K562 (cell line): Measurements from ENCODE around the gene ABCA1. TPM values are rescaled to one million over a fixed set of nuclear protein-coding genes. Genes with fewer than 3 reads are reported as not detected.

Source experiments
- ATAC-seq: fragments of 200-7000 bp; cut with Tn5 transposase; 3 replicates; pipeline ENCODE4 v1.9.1; 2020; ENCODE audit warnings: moderate library complexity
- BruUV-seq: library from RNA; stranded (reverse); fragments of 400-500 nt; replicated peaks from 2 replicates; lab custom pipeline; 2021; lab: Mats Ljungman, UMichigan
- CTCF ChIA-PET: fragments of 300-600 bp; formaldehyde crosslinking; extraction: SDS; loops from one replicate; lab custom pipeline; 2021; ENCODE audit warnings: low intra/inter-chr PET ratio; lab: Yijun Ruan, JAX
- POLR2A ChIA-PET: fragments of 300-600, 350-650 bp; sonication (Branson Sonifier 250); formaldehyde crosslinking; extraction: SDS; loops from one replicate; lab custom pipeline; 2021; ENCODE audit warnings: antibody characterized with exemption, inconsistent platforms; lab: Yijun Ruan, JAX
- DNase-seq, 4 experiments: peaks; one replicate each; pipeline versions ENCODE4 v3.0.0 to v3.0.0-alpha.2; 2011 to 2018; ENCODE audit warnings: low spot score in 3 of 4, mixed read lengths in 3 of 4; ENCODE audit errors: extremely low read depth in 1 of 4
- FAIRE-seq: peaks from 2 replicates; lab custom pipeline; 2011; peaks lifted over from hg19 to GRCh38; lab: Jason Lieb, UNC
- H2AFZ ChIP-seq: 2 replicates; pipeline ENCODE4 v1.6.0; 2011; ENCODE audit warnings: low read depth, low read length, control low read depth, inconsistent platforms
- H3K27ac ChIP-seq: fragments of 200-600 bp; 3 replicates; pipeline ENCODE4 v1.8.0; 2011; ENCODE audit warnings: low read depth, mild to moderate bottlenecking, control low read depth, inconsistent platforms, low read length, moderate library complexity, mixed read lengths; ENCODE audit errors: extremely low read depth
- H3K27me3 ChIP-seq, 2 experiments: fragments of 300-600 bp in 1 of 2; 2 replicates in 1 of 2; 3 replicates in 1 of 2; pipeline versions ENCODE4 v1.6.0 to v1.8.0; 2011; ENCODE audit warnings: inconsistent platforms in 2 of 2, low read length in 2 of 2, mild to moderate bottlenecking in 1 of 2, mixed read lengths in 1 of 2, moderate library complexity in 1 of 2; ENCODE audit not compliant: control insufficient read depth in 2 of 2, insufficient read depth in 2 of 2
- H3K36me3 ChIP-seq: fragments of 300-600 bp; 3 replicates; pipeline ENCODE4 v1.8.0; 2011; ENCODE audit warnings: mild to moderate bottlenecking, low read length, inconsistent platforms; ENCODE audit not compliant: control insufficient read depth, insufficient read depth
- H3K4me1 ChIP-seq, 2 experiments: fragments of 200-600 bp in 1 of 2; replicated peaks in 1 of 2; 2 replicates in 1 of 2; 3 replicates in 1 of 2; pipeline versions ENCODE4 v1.5.1 to v1.8.0; 2011; ENCODE audit warnings: inconsistent platforms in 2 of 2, low read length in 2 of 2, mild to moderate bottlenecking in 1 of 2, mixed read lengths in 1 of 2, moderate library complexity in 1 of 2; ENCODE audit not compliant: control insufficient read depth in 2 of 2, insufficient read depth in 2 of 2
- H3K4me2 ChIP-seq: 2 replicates; pipeline ENCODE4 v1.6.1; 2011; ENCODE audit warnings: low read length, control low read depth, inconsistent platforms, mixed read lengths; ENCODE audit not compliant: insufficient read depth
- H3K4me3 ChIP-seq: fragments of 200-600 bp; sonication (generic), shearing (Covaris generic); 2 replicates; pipeline ENCODE4 v1.5.1; 2016; ENCODE audit warnings: control low read depth, inconsistent platforms
- H3K79me2 ChIP-seq: fragments of 200-600 bp; 3 replicates; pipeline ENCODE4 v1.8.0; 2011; ENCODE audit warnings: low read length, inconsistent platforms; ENCODE audit not compliant: control insufficient read depth, insufficient read depth
- H3K9ac ChIP-seq, 2 experiments: 2 replicates each; pipeline versions ENCODE4 v1.6.0 to v1.6.1; 2011; ENCODE audit warnings: low read depth in 2 of 2, low read length in 2 of 2, control low read depth in 1 of 2, inconsistent platforms in 1 of 2, mild to moderate bottlenecking in 1 of 2, mixed read lengths in 1 of 2; ENCODE audit not compliant: insufficient read depth in 1 of 2
- H3K9me1 ChIP-seq: one replicate; pipeline ENCODE4 v1.6.0; 2011; ENCODE audit warnings: inconsistent platforms, mild to moderate bottlenecking, low read length, moderate library complexity; ENCODE audit not compliant: control insufficient read depth, insufficient read depth
- H3K9me3 ChIP-seq: replicated peaks from 2 replicates; pipeline ENCODE4 v1.5.1; 2011; ENCODE audit warnings: low read depth, low read length, inconsistent platforms; ENCODE audit not compliant: control insufficient read depth, insufficient read depth
- H4K20me1 ChIP-seq: replicated peaks from 2 replicates; pipeline ENCODE4 v1.6.1; 2011; ENCODE audit warnings: low read length, inconsistent platforms, mixed read lengths; ENCODE audit not compliant: control insufficient read depth, insufficient read depth
- IFI16 ChIP-seq: fragments of 250-450 bp; sonication (Bioruptor Pico); IDR thresholded peaks from 2 replicates; pipeline ENCODE4 v2.1.2; 2022; ENCODE audit warnings: mild to moderate bottlenecking, inconsistent platforms
- KAT7 ChIP-seq: sonication (generic); formaldehyde crosslinking; IDR thresholded peaks from 2 replicates; pipeline ENCODE4 v1.8.0; 2022; ENCODE audit warnings: missing genetic modification reagents, mild to moderate bottlenecking, borderline replicate concordance
- KAT8 ChIP-seq: fragments of 450-650 bp; IDR thresholded peaks from 2 replicates; pipeline ENCODE4 v1.6.1; 2016; ENCODE audit warnings: low read depth, mild to moderate bottlenecking
- MEF2D ChIP-seq: conservative IDR thresholded peaks from 2 replicates; pipeline ENCODE4 v1.6.1; 2016; ENCODE audit warnings: low read depth, missing genetic modification characterization, missing compliant biosample characterization
- MTA3 ChIP-seq: fragments of 450-650 bp; formaldehyde crosslinking; IDR thresholded peaks from 2 replicates; pipeline ENCODE4 v1.6.1; 2017; ENCODE audit warnings: mild to moderate bottlenecking, borderline replicate concordance
- RAD51 ChIP-seq: fragments of 450-650 bp; IDR thresholded peaks from 2 replicates; pipeline ENCODE4 v1.7.1; 2016; ENCODE audit warnings: low read depth, mild to moderate bottlenecking, borderline replicate concordance
- WGBS: fragments of 100-300 bp; shearing (Covaris generic); methylation state at CpG from one replicate; pipeline ENCODE4 v1.1.6; 2016; ENCODE audit warnings: low coverage, mixed read lengths; ENCODE audit not compliant: insufficient coverage; ENCODE audit errors: missing lambda C conversion rate; 5-methylcytosine and 5-hydroxymethylcytosine counted together
- in situ Hi-C: fragments of 300-500 bp; cut with MboI; formaldehyde crosslinking; loops from 4 replicates; pipeline ENCODE4 v1.15.0; 2018; ENCODE audit warnings: inconsistent platforms, mixed read lengths
- intact Hi-C: fragments of 100-400 bp; cut with micrococcal nuclease; formaldehyde crosslinking; loops from 2 replicates; pipeline ENCODE4 v1.14.2; 2022
- polyA plus RNA-seq, 8 experiments: library from polyadenylated mRNA; depleted of rRNA in 4 of 8; stranded (reverse) in 5 of 8; unstranded in 3 of 8; fragments of >200 nt; fragmentation: Nextera tagmentation in 2 of 8; fragmentation: Illumina TruSeq in 1 of 8; extraction: Ambion mirVana in 2 of 8; extraction: Trizol in 1 of 8; gene quantifications; 2 replicates each; pipeline versions ENCODE4 v1.2.1 to v1.2.3, GENCODE V29; 2011 to 2014; ENCODE audit warnings: inconsistent platforms in 1 of 8, missing spikeins in 1 of 8
- total RNA-seq, 7 experiments: library from RNA; depleted of rRNA in 6 of 7; stranded (reverse); fragments of >200 nt in 6 of 7; fragmentation: Illumina TruSeq in 2 of 7; extraction: Trizol in 2 of 7; gene quantifications; 2 replicates each; pipeline versions ENCODE4 v1.2.1 to v1.2.3, GENCODE V29; 2011 to 2021; ENCODE audit warnings: low replicate concordance in 1 of 7
- TF ChIP-seq, protein P1 (sequence below): sonication (generic); formaldehyde crosslinking; IDR thresholded peaks from 2 replicates; pipeline ENCODE4 v1.8.0; 2022; ENCODE audit warnings: mild to moderate bottlenecking, missing genetic modification reagents
- TF ChIP-seq, protein P2 (sequence below): fragments of 450-650 bp; IDR thresholded peaks from 2 replicates; pipeline ENCODE4 v1.6.1; 2018; ENCODE audit warnings: mild to moderate bottlenecking, low read depth; ENCODE audit not compliant: partially characterized antibody

ABCA1 gene
- total and polyA plus RNA-seq, 9 of the 15 experiments (the other 6 are each of a cell fraction or from before 2014, with no cell fraction given) = under 0.01 to 0.18 (median 0.02) TPM; not detected in 5

DNA sequence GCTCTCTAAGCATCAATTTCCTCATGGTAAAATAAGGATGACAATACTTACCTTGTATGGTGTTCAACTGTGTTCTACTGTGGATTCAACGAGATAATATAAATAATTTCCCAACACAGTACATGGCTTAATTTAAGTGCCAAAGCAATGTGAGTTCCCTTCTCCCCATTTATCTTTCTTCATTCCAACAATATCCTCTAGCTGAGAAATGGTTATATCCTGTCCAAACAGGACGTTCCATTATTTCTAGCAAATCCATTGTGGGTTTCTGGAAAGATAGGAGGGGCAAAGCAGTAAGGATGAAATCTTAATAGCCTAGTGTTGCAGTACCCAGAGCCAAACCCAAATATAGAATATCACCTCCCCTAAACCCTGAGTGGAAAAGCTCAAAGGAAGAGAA, 22.0 kb downstream of the ABCA1 start:
- Histone ChIP-seq H3K4me3 (no peak overlapping the region), H3K9ac (no peak overlapping the region), H3K36me3 (no peaks in the 10 kb centered on the region), H3K27me3 (peaks cover 0 to 6% of the 10 kb centered on the region in 2 experiments; a peak in 2 of 5 replicates), H3K4me1 (no peaks in the 10 kb centered on the region), H3K27ac (no peak overlapping the region), H3K9me3 (no peaks in the 10 kb centered on the region), H3K9me1 (no peaks in the 10 kb centered on the region), H2AFZ (no peak overlapping the region), H4K20me1 (no peaks in the 10 kb centered on the region), H3K79me2 (no peaks in the 10 kb centered on the region), H3K4me2 (no peak overlapping the region)
- CTCF ChIA-PET = no interaction called here
- no TSS peak for BruUV-seq
- FAIRE-seq = no peak
- TF ChIP-seq RAD51 (no peak), KAT7 (CRISPR knock-in tag) (no peak), IFI16 (CRISPR knock-in tag) (no peak), MTA3 (no peak), MEF2D (tag) (no peak), KAT8 (no peak)
- TF ChIP-seq, protein P1, sequence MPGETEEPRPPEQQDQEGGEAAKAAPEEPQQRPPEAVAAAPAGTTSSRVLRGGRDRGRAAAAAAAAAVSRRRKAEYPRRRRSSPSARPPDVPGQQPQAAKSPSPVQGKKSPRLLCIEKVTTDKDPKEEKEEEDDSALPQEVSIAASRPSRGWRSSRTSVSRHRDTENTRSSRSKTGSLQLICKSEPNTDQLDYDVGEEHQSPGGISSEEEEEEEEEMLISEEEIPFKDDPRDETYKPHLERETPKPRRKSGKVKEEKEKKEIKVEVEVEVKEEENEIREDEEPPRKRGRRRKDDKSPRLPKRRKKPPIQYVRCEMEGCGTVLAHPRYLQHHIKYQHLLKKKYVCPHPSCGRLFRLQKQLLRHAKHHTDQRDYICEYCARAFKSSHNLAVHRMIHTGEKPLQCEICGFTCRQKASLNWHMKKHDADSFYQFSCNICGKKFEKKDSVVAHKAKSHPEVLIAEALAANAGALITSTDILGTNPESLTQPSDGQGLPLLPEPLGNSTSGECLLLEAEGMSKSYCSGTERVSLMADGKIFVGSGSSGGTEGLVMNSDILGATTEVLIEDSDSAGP = no peak
- TF ChIP-seq, protein P2, sequence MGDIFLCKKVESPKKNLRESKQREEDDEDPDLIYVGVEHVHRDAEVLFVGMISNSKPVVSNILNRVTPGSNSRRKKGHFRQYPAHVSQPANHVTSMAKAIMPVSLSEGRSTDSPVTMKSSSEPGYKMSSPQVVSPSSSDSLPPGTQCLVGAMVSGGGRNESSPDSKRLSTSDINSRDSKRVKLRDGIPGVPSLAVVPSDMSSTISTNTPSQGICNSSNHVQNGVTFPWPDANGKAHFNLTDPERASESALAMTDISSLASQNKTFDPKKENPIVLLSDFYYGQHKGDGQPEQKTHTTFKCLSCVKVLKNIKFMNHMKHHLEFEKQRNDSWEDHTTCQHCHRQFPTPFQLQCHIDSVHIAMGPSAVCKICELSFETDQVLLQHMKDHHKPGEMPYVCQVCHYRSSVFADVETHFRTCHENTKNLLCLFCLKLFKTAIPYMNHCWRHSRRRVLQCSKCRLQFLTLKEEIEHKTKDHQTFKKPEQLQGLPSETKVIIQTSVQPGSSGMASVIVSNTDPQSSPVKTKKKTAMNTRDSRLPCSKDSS = no peak
- in situ Hi-C loops (no loop called here), intact Hi-C loops (no loop called here)
- POLR2A ChIA-PET = interaction anchor here (1.3 kb wide), 1 partner anchor 13 kb away, joined by 3 read pairs; no protein-coding TSS in a partner anchor
- WGBS = 3% methylated on average over 2 of the region's 2 CpGs
- ATAC-seq = no peak
- DNase-seq = no peak
